Testis (tissue), 5 donors: Measurements from ENCODE around the gene CNMD. TPM values are rescaled to one million over a fixed set of nuclear protein-coding genes. Genes with fewer than 3 reads are reported as not detected.
A peak's percentile ranks its signal among the peaks of the same experiment; 100 is the strongest.

ENCODE experiments used
- DNase-seq: peaks from one replicate; pipeline ENCODE4 v3.0.0-alpha.2; 2019
- H3K27ac ChIP-seq, 2 donors: fragments of 200-600 bp; sonication (generic); one replicate each; pipeline ENCODE4 v1.5.1; 2019
- H3K27me3 ChIP-seq: fragments of 200-600 bp; sonication (generic); one replicate; pipeline ENCODE4 v1.5.1; 2019
- H3K36me3 ChIP-seq: fragments of 200-600 bp; sonication (generic); one replicate; pipeline ENCODE4 v1.5.1; 2017; ENCODE audit warnings: low read depth; ENCODE audit errors: missing control alignments
- H3K4me1 ChIP-seq: fragments of 200-600 bp; sonication (generic); one replicate; pipeline ENCODE4 v1.5.1; 2019
- H3K4me3 ChIP-seq, 2 donors: fragments of 200-600 bp; sonication (generic); one replicate each; pipeline ENCODE4 v1.5.1; 2017 to 2019
- H3K9me3 ChIP-seq: fragments of 200-600 bp; sonication (generic); one replicate; pipeline ENCODE4 v1.5.1; 2017
- CTCF ChIP-seq, 3 experiments: fragments of 450-650 bp in 2 of 3; fragments of 200-600 bp in 1 of 3; sonication (generic) in 1 of 3; IDR thresholded peaks; one replicate each; pipeline ENCODE4 v1.5.1; 2016 to 2019; ENCODE audit warnings: antibody characterized with exemption in 3 of 3, mild to moderate bottlenecking in 2 of 3, moderate library complexity in 1 of 3
- POLR2A ChIP-seq: fragments of 450-650 bp; IDR thresholded peaks from one replicate; pipeline ENCODE4 v1.6.1; 2017; ENCODE audit warnings: antibody characterized with exemption, mild to moderate bottlenecking, moderate library complexity
- WGBS, 2 donors: methylation state at CpG; one replicate each; pipeline ENCODE4 v1.1.5; 2018; 5-methylcytosine and 5-hydroxymethylcytosine counted together
- intact Hi-C: fragments of 100-400 bp; cut with DNase I; formaldehyde crosslinking; loops from one replicate; pipeline ENCODE4 v1.15.1; 2023; ENCODE audit warnings: low total_unique reads
- long read RNA-seq, 2 donors: transcript quantifications; one replicate each; lab custom pipeline, GENCODE V29; 2026
- polyA plus RNA-seq: library from polyadenylated mRNA; stranded (reverse); fragments of 350-450 nt; fragmentation: Illumina TruSeq; extraction: RNeasy Lipid Tissue Mini Kit (QIAGEN cat#74804); gene quantifications from one replicate; pipeline ENCODE4 v1.2.3, GENCODE V29; 2014; ENCODE audit warnings: low read depth, low replicate concordance; ENCODE audit not compliant: insufficient read depth
- total RNA-seq, 2 donors: library from RNA; depleted of rRNA; stranded (reverse); fragments of >200 nt; gene quantifications; one replicate each; pipeline ENCODE4 v1.2.3, GENCODE V29; 2016

CNMD gene
- total RNA-seq: 1 to 10 TPM; 3.5 to 4.1 TPM
- 5.0 TPM for polyA plus RNA-seq
- long read RNA-seq, donor 1, partial matches to known transcripts: 0 of 2 reads
- long read RNA-seq, donor 1, other reads (novel, unspliced or antisense): 0 of 2 reads
- long read RNA-seq, donor 2, partial matches to known transcripts: 0 of 2 reads
- long read RNA-seq, donor 2, other reads (novel, unspliced or antisense): 0 of 2 reads

- Histone ChIP-seq H3K36me3 (no peaks in the 10 kb centered on the region), H3K4me1 (no peaks in the 10 kb centered on the region), H3K27ac (no peak within 1 kb of the TSS), H3K27me3 (no peaks in the 10 kb centered on the region), H3K9me3 (no peaks in the 10 kb centered on the region), H3K4me3 (peak within 1 kb of the TSS; percentile 43 to 58)
- whole genome bisulfite sequencing, 2 donors: 3 to 5% methylated on average over 25 to 32 of the region's 34 CpGs
- no peak for TF ChIP-seq CTCF (IDR thresholded peaks at IDR 0.05)
- no peak for TF ChIP-seq POLR2A
- DNase-seq: peak; percentile 17
- intact Hi-C loops: no loop called here
These were observed at the start of gene CNMD for GRCh38 chr13:52739468-52740071. CNMD (minus strand) TSS chr13:52739820; CDS start chr13:52739701, 119 bp downstream.

- H3K27me3 ChIP-seq: no peaks in the 10 kb centered on the region
- intact Hi-C loops: no loop called here
- 46 to 70% methylated on average over 4 of the region's 4 CpGs for WGBS, 2 donors
These were observed 48.4 kb upstream of the CNMD start for GRCh38 chr13:52788011-52788410.

GRCh38 chr13:52787235-52787634 lies 47.6 kb upstream of the CNMD start:
- Histone ChIP-seq H3K27me3 (no peaks in the 10 kb centered on the region), H3K27ac (no peak overlapping the region), H3K36me3 (no peaks in the 10 kb centered on the region), H3K4me3 (no peak overlapping the region), H3K9me3 (no peaks in the 10 kb centered on the region), H3K4me1 (no peaks in the 10 kb centered on the region)
- intact Hi-C loops: no loop called here
- no peak for DNase-seq
- WGBS, 2 donors: 73 to 94% methylated on average over 2 of the region's 2 CpGs
- TF ChIP-seq POLR2A: no peak
- no peak for TF ChIP-seq CTCF (IDR thresholded peaks at IDR 0.05)

More at GRCh38 chr13:52788011-52788410, 48.4 kb upstream of the CNMD start:
- Histone ChIP-seq H3K4me1 (no peaks in the 10 kb centered on the region), H3K27ac (no peak overlapping the region), H3K9me3 (no peaks in the 10 kb centered on the region), H3K4me3 (no peak overlapping the region), H3K36me3 (no peaks in the 10 kb centered on the region)
- DNase-seq: no peak
- TF ChIP-seq CTCF (IDR thresholded peaks at IDR 0.05) (no peak), POLR2A (no peak)

GRCh38 chr13:52786766-52787165 lies 47.1 kb upstream of the CNMD start:
- intact Hi-C loops: no loop called here
- no peak overlapping the region for H3K27ac ChIP-seq
- 77 to 89% methylated on average over 3 of the region's 3 CpGs for WGBS, 2 donors
- no peak overlapping the region for H3K4me3 ChIP-seq
- no peak for DNase-seq
- TF ChIP-seq POLR2A: no peak
- TF ChIP-seq CTCF (IDR thresholded peaks at IDR 0.05): no peak
- no peaks in the 10 kb centered on the region for H3K4me1 ChIP-seq
- H3K36me3 ChIP-seq: no peaks in the 10 kb centered on the region
- no peaks in the 10 kb centered on the region for H3K27me3 ChIP-seq
- no peaks in the 10 kb centered on the region for H3K9me3 ChIP-seq

GRCh38 chr13:52785739-52786138 lies 46.1 kb upstream of the CNMD start:
- 56 to 73% methylated on average over 5 of the region's 5 CpGs for WGBS, 2 donors
- H3K4me1 ChIP-seq: no peaks in the 10 kb centered on the region
- H3K4me3 ChIP-seq: no peak overlapping the region
- H3K36me3 ChIP-seq: no peaks in the 10 kb centered on the region
- DNase-seq: no peak
- no peaks in the 10 kb centered on the region for H3K27me3 ChIP-seq
- intact Hi-C loops: no loop called here
- TF ChIP-seq CTCF (IDR thresholded peaks at IDR 0.05): no peak
- TF ChIP-seq POLR2A: no peak
- no peaks in the 10 kb centered on the region for H3K9me3 ChIP-seq
- H3K27ac ChIP-seq: no peak overlapping the region
